ENCODE data around the gene CCL18.
"Not testable (repeated sequence)": the region's sequence is repeated elsewhere in the genome, so short reads cannot be mapped to it uniquely, and the experiment has no call there.

Gene CCL18

GRCh38 chr17:36070427-36070826 is 6.4 kb downstream of the CCL18 start:
- in situ Hi-C loops (cut with MboI; ENCODE audit: low sequenced_read_pairs): loop anchor here (10.0 kb wide), 1 partner anchor 96 kb away; no protein-coding TSS in a partner anchor

- in situ Hi-C loops (cut with MboI; ENCODE audit: low sequenced_read_pairs): loop anchor here (10.0 kb wide), 1 partner anchor 97 kb away; no protein-coding TSS in a partner anchor
Measured at GRCh38 chr17:36071751-36072150, 7.7 kb downstream of the CCL18 start.

DNA sequence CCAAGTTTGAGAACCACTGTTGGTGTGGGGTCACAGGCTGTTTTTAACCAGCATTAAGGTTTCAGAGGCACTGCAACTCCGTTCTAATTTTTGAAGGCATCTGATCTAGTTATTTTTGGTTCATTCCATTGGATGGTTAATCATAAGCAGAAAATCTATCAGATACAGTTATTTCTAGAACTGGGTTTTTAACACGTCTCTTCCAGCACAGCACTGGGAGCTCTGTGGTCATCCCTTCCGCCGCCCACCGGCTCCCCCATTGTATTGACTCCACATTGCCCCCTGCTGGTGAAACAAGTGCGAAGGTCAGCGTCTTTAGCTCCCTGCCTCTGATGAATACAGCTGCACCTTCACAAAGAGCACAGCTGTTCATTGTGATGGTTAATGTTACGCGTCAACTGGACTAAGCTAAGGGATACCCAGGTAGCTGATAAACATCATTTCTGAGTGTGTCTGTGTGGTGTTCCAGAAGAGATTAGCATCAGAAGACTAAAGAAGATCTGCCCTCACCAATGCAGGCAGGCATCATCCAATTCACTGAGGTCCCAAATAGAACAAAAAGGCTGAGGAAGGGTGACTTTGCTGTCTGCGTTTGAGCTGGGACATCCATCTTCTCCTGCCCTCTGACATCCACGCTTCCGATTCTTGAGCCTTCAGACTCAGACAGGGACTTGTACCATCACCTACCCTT is 8.5 kb downstream of the CCL18 start:
- in situ Hi-C loops (cut with MboI; ENCODE audit: low sequenced_read_pairs): loop anchor here (10.0 kb wide), 1 partner anchor 98 kb away; no protein-coding TSS in a partner anchor

DNA sequence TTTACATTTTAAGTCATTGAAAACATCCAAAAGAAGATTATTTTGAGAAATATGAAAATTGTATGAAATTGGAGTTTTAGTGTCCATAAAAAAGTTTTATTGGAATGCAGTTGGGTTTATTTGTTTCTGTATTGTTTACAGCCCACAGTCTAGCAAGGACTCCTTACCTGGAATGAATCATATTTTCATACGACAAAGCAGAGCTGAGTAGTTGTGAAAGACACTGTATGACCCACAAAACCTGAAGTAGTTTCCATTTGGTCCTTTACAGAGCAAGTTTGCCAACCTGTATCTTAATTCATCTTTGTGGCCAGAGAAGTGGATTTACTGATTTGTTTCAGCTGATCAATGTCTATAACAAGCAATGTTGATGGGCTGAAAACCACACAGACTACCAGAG is 10.3 kb downstream of the CCL18 start:
- in situ Hi-C loops (cut with MboI; ENCODE audit: low sequenced_read_pairs): loop anchor here (10.0 kb wide), 1 partner anchor 100 kb away; no protein-coding TSS in a partner anchor

DNA sequence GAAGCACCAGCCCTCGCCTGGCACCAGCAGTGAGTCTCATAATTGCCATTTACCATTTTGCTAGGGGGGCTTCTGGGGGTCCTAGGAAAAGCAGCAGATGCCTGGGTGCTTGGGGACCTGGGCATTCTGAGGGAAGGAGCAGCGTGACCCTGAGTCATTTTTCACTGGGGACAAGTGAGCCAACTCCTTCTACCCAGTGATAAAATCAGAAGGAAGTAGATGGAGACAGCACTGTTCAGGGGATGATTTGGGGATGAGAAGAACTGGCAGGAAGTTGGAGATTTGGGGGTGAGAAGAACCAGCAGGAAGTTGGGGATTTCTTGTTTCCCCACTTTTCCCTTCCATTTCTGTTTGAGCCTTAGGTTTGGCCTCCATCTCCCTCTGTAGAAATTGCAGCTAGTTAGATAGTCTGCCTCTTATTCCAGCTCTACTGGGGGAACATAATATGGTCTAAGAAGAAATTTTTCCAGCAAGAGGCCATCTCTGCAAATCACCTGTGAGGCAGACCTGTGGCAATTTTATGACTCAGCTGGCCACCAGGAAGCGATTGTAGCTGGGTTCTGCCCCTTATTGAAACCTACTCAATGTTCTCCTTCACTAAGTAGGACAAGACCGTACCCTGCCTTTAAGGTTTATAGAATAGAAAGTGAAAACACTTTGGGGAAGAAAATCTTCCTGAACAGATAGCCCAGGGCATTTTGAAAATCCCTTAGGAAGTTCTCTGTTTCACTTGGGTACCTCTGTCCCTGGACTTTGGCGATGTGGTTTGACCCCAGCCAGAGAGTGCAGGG is 17.8 kb downstream of the CCL18 start:
- in situ Hi-C loops (cut with MboI; ENCODE audit: low sequenced_read_pairs): not testable (repeated sequence)

DNA sequence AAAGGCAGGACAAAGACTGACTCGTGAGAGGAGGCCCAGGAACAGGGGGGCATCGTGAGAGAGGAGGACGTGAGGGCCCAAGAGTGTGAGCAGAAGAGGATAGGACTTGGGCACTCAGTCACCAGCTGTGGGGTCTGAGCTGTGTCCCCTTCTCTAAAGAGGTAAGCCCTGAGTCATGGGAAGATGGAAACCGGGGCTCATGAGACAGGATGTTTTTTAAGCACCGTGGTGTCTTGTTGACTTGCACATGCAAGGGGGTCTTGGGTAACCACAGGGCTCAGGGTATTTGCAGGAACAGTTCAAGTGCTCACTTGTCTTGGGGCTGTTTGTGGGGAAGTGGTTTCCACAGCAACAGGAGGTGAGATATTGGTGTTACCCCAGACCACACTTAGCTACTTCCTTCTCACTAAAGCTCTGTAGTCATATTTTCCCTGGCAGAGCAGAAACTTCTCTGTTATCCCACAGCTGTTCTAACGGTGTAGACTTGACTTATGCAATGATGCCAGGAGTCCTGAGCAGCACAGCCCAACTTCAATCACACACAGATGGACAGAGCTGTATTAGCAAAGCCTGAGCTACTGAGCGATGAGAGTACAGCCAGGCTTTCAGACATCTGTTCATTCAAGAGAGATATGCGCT is 18.5 kb downstream of the CCL18 start:
- in situ Hi-C loops (cut with MboI; ENCODE audit: low sequenced_read_pairs): not testable (repeated sequence)

DNA sequence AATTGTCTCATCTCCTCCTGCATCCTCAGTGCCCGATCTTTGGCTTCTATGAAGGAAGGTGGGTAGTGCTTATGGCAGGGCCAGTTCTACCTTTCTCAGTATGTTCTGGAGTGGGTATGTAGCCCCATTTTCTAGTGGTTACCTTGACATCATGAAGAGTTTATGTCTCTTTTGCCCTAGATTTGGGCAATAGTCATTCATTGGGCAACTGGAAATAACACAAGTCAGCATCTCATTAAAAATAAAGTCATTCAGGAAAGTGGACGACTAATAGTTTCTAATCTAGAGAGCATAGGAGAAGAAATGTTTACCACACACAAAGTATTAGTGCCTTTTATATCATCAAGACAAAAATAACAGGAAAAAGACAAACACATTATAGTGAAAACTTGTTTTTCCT is 19.6 kb downstream of the CCL18 start:
- in situ Hi-C loops (cut with MboI; ENCODE audit: low sequenced_read_pairs): not testable (repeated sequence)

GRCh38 chr17:36085765-36086164 is 21.7 kb downstream of the CCL18 start:
- in situ Hi-C loops (cut with MboI; ENCODE audit: low sequenced_read_pairs): no loop called here

DNA sequence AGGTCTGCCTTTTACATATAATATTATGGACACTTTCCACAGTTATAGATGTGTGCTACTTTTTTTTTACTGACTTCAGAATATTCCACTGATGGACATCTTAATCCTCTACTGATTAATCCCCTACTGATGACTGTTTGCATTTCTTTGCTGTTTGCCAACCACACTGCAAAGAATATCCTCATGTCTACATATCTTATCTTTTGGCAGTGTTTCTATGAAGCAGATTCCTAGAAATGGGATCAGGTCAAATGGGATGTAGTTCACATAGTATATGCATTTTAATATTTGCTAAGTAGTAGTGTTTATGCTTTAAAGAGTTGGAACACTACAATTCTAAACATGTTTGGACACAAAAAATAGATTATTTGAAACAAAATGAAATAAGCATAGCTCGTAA is 22.7 kb downstream of the CCL18 start:
- in situ Hi-C loops (cut with MboI; ENCODE audit: low sequenced_read_pairs): no loop called here

DNA sequence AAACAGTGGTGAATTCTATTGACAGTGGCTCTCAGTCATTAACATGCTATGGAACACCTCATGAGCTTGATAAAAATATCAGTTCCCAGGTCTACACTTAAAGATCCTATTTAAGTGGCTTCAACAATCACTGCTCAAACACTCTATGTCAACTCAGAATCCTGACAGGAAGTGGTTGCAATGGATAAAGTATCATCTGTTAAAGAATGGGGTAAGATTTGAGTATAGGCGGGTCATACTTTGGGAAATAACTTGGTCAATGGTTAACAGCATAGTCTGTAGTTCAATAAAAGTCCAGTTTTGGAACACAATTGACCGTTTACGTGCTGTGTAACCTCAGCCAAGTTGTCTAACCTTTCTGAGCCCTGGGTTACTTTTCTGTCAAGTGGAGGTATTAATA is 23.4 kb downstream of the CCL18 start:
- in situ Hi-C loops (cut with MboI; ENCODE audit: low sequenced_read_pairs): not testable (repeated sequence)

GRCh38 chr17:36087897-36088572 is 24.0 kb downstream of the CCL18 start:
- in situ Hi-C loops (cut with MboI; ENCODE audit: low sequenced_read_pairs): not testable (repeated sequence)

GRCh38 chr17:36088670-36089338 is 24.7 kb downstream of the CCL18 start:
- in situ Hi-C loops (cut with MboI; ENCODE audit: low sequenced_read_pairs): no loop called here

GRCh38 chr17:36089339-36089865 is 25.3 kb downstream of the CCL18 start:
- in situ Hi-C loops (cut with MboI; ENCODE audit: low sequenced_read_pairs): no loop called here

- in situ Hi-C loops (cut with MboI; ENCODE audit: low sequenced_read_pairs): no loop called here
Measured at GRCh38 chr17:36089888-36090836, 26.1 kb downstream of the CCL18 start, which contains the start of gene CCL3. CCL3 (minus strand) TSS chr17:36090143; CDS start chr17:36090058, 85 bp downstream.

DNA sequence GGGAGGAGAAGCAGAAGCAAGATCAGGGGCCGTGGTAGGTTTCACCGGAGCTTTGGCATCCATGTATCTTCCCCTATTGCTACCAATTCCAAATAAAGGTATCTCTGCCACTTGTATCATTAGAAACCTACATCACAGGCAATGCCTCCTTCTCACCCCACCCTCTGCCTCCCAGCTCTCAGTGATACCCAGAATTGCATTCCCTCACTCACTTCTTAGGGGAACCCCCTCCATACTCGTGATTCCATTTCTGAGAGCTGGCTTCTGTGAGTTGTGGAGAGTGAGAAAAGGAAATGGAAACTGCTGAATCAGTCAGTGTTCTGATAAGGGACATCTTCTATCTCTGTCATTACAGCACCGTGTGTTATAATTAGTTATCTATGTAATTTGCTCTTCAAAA is 28.2 kb downstream of the CCL18 start:
- in situ Hi-C loops (cut with MboI; ENCODE audit: low sequenced_read_pairs): no loop called here

DNA sequence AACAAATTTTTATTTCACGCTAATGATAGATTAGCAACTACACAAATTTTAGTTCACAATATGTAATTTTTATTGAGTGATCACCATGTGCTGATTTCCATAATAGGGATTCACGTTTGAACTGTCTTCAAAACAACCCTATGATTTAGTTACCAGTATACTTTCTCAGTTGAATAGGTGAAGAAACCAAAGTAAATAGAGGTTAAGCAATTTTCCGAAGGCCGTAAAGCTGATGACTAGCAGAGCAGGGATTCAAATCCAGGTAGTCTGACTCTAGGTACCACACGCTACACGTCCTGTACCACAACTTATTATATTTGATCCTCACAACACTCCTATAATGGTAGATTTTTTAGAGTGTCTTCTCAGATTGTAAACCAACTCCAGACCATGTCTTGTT is 28.6 kb downstream of the CCL18 start:
- in situ Hi-C loops (cut with MboI; ENCODE audit: low sequenced_read_pairs): not testable (repeated sequence)

DNA sequence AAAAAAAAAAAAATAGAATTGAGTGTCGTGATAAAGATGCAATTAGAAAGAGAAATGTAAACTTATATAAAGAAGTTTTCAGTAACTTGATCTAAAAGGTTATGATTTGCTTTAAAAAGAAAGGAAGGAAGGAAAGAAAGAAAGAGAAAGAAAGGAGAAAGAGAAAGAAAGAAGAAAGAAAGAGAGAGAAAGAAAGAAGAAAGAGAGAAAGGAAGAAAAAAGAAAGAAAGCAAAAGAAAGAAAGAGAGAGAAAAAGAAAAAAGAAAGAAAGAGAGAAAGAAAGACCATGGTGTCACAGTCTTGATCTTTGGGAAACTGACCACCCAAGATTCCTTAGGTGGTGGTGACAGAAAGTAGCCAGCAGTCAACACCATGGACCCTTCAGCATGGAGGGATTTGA is 30.2 kb downstream of the CCL18 start:
- in situ Hi-C loops (cut with MboI; ENCODE audit: low sequenced_read_pairs): no loop called here

DNA sequence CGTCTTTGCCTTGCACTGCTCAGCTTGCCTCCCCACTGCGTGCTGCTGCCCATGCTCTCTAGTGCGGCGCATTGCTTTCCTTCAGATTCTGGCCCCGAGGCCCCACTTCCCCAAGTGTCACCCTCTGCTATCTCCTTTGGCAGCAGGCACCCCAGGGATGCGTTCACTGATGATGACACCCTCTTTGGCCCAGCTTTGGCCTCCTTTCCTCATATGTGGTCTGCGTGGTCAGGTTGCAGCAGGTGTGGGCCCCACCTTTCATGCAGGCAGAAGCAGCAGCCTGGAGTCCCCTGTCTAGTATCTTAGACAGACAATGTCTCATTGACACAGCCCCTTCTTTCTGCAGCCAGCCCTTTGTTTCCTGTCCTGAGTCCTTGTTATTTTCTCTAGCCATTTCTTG is 30.7 kb downstream of the CCL18 start:
- in situ Hi-C loops (cut with MboI; ENCODE audit: low sequenced_read_pairs): no loop called here

DNA sequence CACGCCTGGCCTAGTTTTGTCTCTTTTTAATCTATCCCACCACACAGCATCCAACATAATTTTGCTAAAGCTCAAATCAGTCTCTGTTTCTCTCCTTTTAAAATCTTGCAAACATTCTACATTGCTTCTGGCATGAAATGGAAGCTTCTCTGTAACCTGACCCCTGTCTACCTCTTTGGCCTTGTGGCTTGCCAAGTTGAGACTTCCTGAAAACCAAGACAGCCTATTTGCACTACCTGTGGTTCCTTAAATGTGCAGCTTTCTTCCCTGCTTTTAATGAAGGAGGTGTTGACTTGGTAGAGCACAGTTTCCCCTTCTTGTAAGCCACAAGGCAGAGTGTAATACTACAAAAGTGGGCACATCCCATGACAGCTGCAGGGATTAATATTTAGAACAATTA is 31.9 kb downstream of the CCL18 start:
- in situ Hi-C loops (cut with MboI; ENCODE audit: low sequenced_read_pairs): no loop called here
